ENCODE data around the gene EMP2. TPM values are rescaled to one million over a fixed set of nuclear protein-coding genes. Genes with fewer than 3 reads are reported as not detected.

The EMP2 gene
- polyA plus RNA-seq, 3 donors: not detected

- H3K36me3 Mint-ChIP-seq: no peaks in the 10 kb centered on the region
- H4K20me1 ChIP-seq (ENCODE audit: insufficient read depth, low read length): no peaks in the 10 kb centered on the region
- DNase-seq: peak in 1 of 3 donors; percentile 4
- no peaks in the 10 kb centered on the region for H3K36me3 ChIP-seq (replicated peaks in 1 of 2; ENCODE audit: control insufficient read depth in 1 of 2, insufficient read depth in 2 of 2, low read length in 2 of 2)
- peaks cover 10 to 25% (median 12%) of the 10 kb centered on the region in 3 donors for H3K27me3 Mint-ChIP-seq (ENCODE audit: low read depth in 3 of 3)
- H3K4me3 Mint-ChIP-seq: no peak overlapping the region
- no peaks in the 10 kb centered on the region for H3K9me3 ChIP-seq (replicated peaks in 1 of 2; ENCODE audit: control insufficient read depth in 1 of 2, insufficient read depth in 1 of 2, low read length in 2 of 2)
- H3K79me2 ChIP-seq (ENCODE audit: insufficient read depth, low read length): no peaks in the 10 kb centered on the region
- no peak for TF ChIP-seq CTCF (IDR thresholded peaks at IDR 0.05)
- intact Hi-C loops (cut with micrococcal nuclease): no loop called here
- H3K27ac ChIP-seq (ENCODE audit: low read depth in 1 of 2, low read length in 2 of 2): no peak overlapping the region
- H3K27me3 ChIP-seq (ENCODE audit: control insufficient read depth in 2 of 2, insufficient read depth in 2 of 2, low read length in 2 of 2): no peaks in the 10 kb centered on the region
- H3K27ac Mint-ChIP-seq: no peak overlapping the region
- no peak overlapping the region for H2AFZ ChIP-seq (ENCODE audit: insufficient read depth, low read depth, low read length, poor library complexity, severe bottlenecking)
- whole genome bisulfite sequencing (ENCODE audit: insufficient coverage): no CpG with 5 or more reads among the region's 7 CpGs
- H3K9ac ChIP-seq (ENCODE audit: insufficient read depth, low read length, poor library complexity, severe bottlenecking): no peak overlapping the region
- H3K9me3 Mint-ChIP-seq: peaks cover 0 to 4% (median 3%) of the 10 kb centered on the region in 7 donors
- H3K4me3 ChIP-seq (replicated peaks in 1 of 3; ENCODE audit: low read depth in 2 of 3, low read length in 3 of 3): no peak overlapping the region
- peaks cover 7 to 13% of the 10 kb centered on the region in 2 donors for H3K4me1 ChIP-seq (ENCODE audit: control insufficient read depth in 1 of 2, insufficient read depth in 2 of 2, low read length in 2 of 2)
- H3K4me2 ChIP-seq (replicated peaks; ENCODE audit: extremely low read depth, low read length, poor library complexity, severe bottlenecking): no peak overlapping the region
- H3K4me1 Mint-ChIP-seq: no peaks in the 10 kb centered on the region
Observed at GRCh38 chr16:10599626-10600025, 19.2 kb upstream of the EMP2 start.

- Histone ChIP-seq H3K4me3 (replicated peaks in 1 of 3; ENCODE audit: low read depth in 2 of 3, low read length in 3 of 3) (no peak overlapping the region), H3K36me3 (replicated peaks in 1 of 2; ENCODE audit: control insufficient read depth in 1 of 2, insufficient read depth in 2 of 2, low read length in 2 of 2) (no peaks in the 10 kb centered on the region), H3K27me3 (ENCODE audit: control insufficient read depth in 2 of 2, insufficient read depth in 2 of 2, low read length in 2 of 2) (no peaks in the 10 kb centered on the region), H3K27ac (ENCODE audit: low read depth in 1 of 2, low read length in 2 of 2) (no peak overlapping the region), H2AFZ (ENCODE audit: insufficient read depth, low read depth, low read length, poor library complexity, severe bottlenecking) (peak overlapping the region; percentile 40), H3K9ac (ENCODE audit: insufficient read depth, low read length, poor library complexity, severe bottlenecking) (no peak overlapping the region), H3K79me2 (ENCODE audit: insufficient read depth, low read length) (no peaks in the 10 kb centered on the region), H3K9me3 (replicated peaks in 1 of 2; ENCODE audit: control insufficient read depth in 1 of 2, insufficient read depth in 1 of 2, low read length in 2 of 2) (no peaks in the 10 kb centered on the region), H4K20me1 (ENCODE audit: insufficient read depth, low read length) (no peaks in the 10 kb centered on the region), H3K4me2 (replicated peaks; ENCODE audit: extremely low read depth, low read length, poor library complexity, severe bottlenecking) (no peak overlapping the region), H3K4me1 (ENCODE audit: control insufficient read depth in 1 of 2, insufficient read depth in 2 of 2, low read length in 2 of 2) (peaks cover 7 to 13% of the 10 kb centered on the region in 2 donors)
- Mint-ChIP-seq H3K27me3 (ENCODE audit: low read depth in 3 of 3) (peaks cover 6 to 17% (median 12%) of the 10 kb centered on the region in 3 donors), H3K9me3 (peaks cover 0 to 4% (median 3%) of the 10 kb centered on the region in 7 donors), H3K4me3 (no peak overlapping the region), H3K36me3 (no peaks in the 10 kb centered on the region), H3K27ac (no peak overlapping the region), H3K4me1 (no peaks in the 10 kb centered on the region)
- intact Hi-C loops (cut with micrococcal nuclease): no loop called here
- WGBS (ENCODE audit: insufficient coverage): 13% methylated on average over 9 of the region's 11 CpGs
- TF ChIP-seq CTCF (IDR thresholded peaks at IDR 0.05): no peak
- DNase-seq: no peak
Observed at GRCh38 chr16:10598157-10598556, 17.8 kb upstream of the EMP2 start.
